ENCODE results near the gene MIGA2. TPM values are rescaled to one million over a fixed set of nuclear protein-coding genes. Genes with fewer than 3 reads are reported as not detected.
A peak's percentile ranks its signal among the peaks of the same experiment; 100 is the strongest.

The MIGA2 gene
- total RNA-seq, 1 donor from 2014 or later = 23.8 TPM

- no peaks in the 10 kb centered on the region for H3K36me3 ChIP-seq (ENCODE audit: insufficient read depth, low read length)
- no peak for DNase-seq (ENCODE audit: low read depth)
- H3K27me3 ChIP-seq (ENCODE audit: insufficient read depth, low read length) = no peaks in the 10 kb centered on the region
- H3K27ac Mint-ChIP-seq (ENCODE audit: unreplicated experiment) = no peak overlapping the region
- no peaks in the 10 kb centered on the region for H3K27me3 Mint-ChIP-seq (ENCODE audit: low read depth, unreplicated experiment)
- H3K9ac ChIP-seq (ENCODE audit: low read length) = no peak overlapping the region
- H3K36me3 Mint-ChIP-seq (ENCODE audit: low read depth, unreplicated experiment) = no peaks in the 10 kb centered on the region
- peak overlapping the region; percentile 59 for H3K4me3 Mint-ChIP-seq (ENCODE audit: unreplicated experiment)
- peaks cover 14% of the 10 kb centered on the region for H3K4me1 ChIP-seq (ENCODE audit: insufficient read depth, low read length)
- peaks cover 2% of the 10 kb centered on the region for H3K4me1 Mint-ChIP-seq (ENCODE audit: low read depth, unreplicated experiment)
- H4K20me1 ChIP-seq (ENCODE audit: insufficient read depth, low read length) = peaks cover 7% of the 10 kb centered on the region
- TF ChIP-seq EZH2 (IDR thresholded peaks at IDR 0.05; ENCODE audit: insufficient read depth, low read length) (no peak), CTCF (IDR thresholded peaks at IDR 0.05; ENCODE audit: insufficient read depth, low read depth, low read length) (no peak)
- no peaks in the 10 kb centered on the region for H3K9me3 Mint-ChIP-seq (ENCODE audit: unreplicated experiment)
- H3K79me2 ChIP-seq (ENCODE audit: insufficient read depth, low read length) = peaks cover 22% of the 10 kb centered on the region
- FAIRE-seq = no peak
- no peak overlapping the region for H2AFZ ChIP-seq (ENCODE audit: low read depth, low read length)
- H3K4me2 ChIP-seq (ENCODE audit: low read length) = no peak overlapping the region
- no peaks in the 10 kb centered on the region for H3K9me3 ChIP-seq (ENCODE audit: insufficient read depth, low read depth, low read length)
- no peak overlapping the region for H3K27ac ChIP-seq (ENCODE audit: low read depth, low read length)
- no peak overlapping the region for H3K4me3 ChIP-seq (ENCODE audit: insufficient read depth, low read depth, low read length)
These were observed 6.2 kb upstream of the MIGA2 start for GRCh38 chr9:129030191-129030590.

DNA sequence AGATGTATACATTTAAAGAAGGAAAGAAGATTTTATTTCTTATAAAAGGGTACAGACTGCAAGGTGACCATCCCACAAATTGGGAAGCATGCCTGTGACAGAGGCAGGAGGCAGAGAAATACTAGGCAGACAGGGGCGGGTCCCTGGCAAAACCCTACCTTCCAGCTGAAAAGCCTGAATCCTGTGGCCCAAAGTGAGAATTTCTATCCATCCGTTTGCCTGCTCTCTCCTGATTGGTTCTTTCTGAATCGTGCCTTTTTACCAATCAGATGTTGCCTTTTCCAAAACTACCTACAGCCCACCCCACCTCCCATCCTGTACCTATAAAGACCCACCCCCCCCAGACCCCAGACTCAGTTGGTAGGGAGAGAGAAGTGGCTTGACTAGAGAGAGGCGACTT lies 4.9 kb upstream of the MIGA2 start:
- H3K27ac ChIP-seq (ENCODE audit: low read depth, low read length) = no peak overlapping the region
- H3K9ac ChIP-seq (ENCODE audit: low read length) = no peak overlapping the region
- FAIRE-seq (no peak), DNase-seq (ENCODE audit: low read depth) (no peak)
- no peak overlapping the region for H3K4me3 ChIP-seq (ENCODE audit: insufficient read depth, low read depth, low read length)
- Mint-ChIP-seq H3K9me3 (ENCODE audit: unreplicated experiment) (no peaks in the 10 kb centered on the region), H3K27ac (ENCODE audit: unreplicated experiment) (no peak overlapping the region), H3K4me3 (ENCODE audit: unreplicated experiment) (no peak overlapping the region), H3K4me1 (ENCODE audit: low read depth, unreplicated experiment) (peaks cover 2% of the 10 kb centered on the region), H3K36me3 (ENCODE audit: low read depth, unreplicated experiment) (no peaks in the 10 kb centered on the region), H3K27me3 (ENCODE audit: low read depth, unreplicated experiment) (no peaks in the 10 kb centered on the region)
- TF ChIP-seq EZH2 (IDR thresholded peaks at IDR 0.05; ENCODE audit: insufficient read depth, low read length) = no peak
- TF ChIP-seq CTCF (IDR thresholded peaks at IDR 0.05; ENCODE audit: insufficient read depth, low read depth, low read length) = no peak
- no peaks in the 10 kb centered on the region for H3K36me3 ChIP-seq (ENCODE audit: insufficient read depth, low read length)
- H3K27me3 ChIP-seq (ENCODE audit: insufficient read depth, low read length) = no peaks in the 10 kb centered on the region
- H2AFZ ChIP-seq (ENCODE audit: low read depth, low read length) = no peak overlapping the region
- H3K4me1 ChIP-seq (ENCODE audit: insufficient read depth, low read length) = peaks cover 11% of the 10 kb centered on the region
- no peak overlapping the region for H3K4me2 ChIP-seq (ENCODE audit: low read length)
- H4K20me1 ChIP-seq (ENCODE audit: insufficient read depth, low read length) = no peaks in the 10 kb centered on the region
- peaks cover 14% of the 10 kb centered on the region for H3K79me2 ChIP-seq (ENCODE audit: insufficient read depth, low read length)
- no peaks in the 10 kb centered on the region for H3K9me3 ChIP-seq (ENCODE audit: insufficient read depth, low read depth, low read length)

DNA sequence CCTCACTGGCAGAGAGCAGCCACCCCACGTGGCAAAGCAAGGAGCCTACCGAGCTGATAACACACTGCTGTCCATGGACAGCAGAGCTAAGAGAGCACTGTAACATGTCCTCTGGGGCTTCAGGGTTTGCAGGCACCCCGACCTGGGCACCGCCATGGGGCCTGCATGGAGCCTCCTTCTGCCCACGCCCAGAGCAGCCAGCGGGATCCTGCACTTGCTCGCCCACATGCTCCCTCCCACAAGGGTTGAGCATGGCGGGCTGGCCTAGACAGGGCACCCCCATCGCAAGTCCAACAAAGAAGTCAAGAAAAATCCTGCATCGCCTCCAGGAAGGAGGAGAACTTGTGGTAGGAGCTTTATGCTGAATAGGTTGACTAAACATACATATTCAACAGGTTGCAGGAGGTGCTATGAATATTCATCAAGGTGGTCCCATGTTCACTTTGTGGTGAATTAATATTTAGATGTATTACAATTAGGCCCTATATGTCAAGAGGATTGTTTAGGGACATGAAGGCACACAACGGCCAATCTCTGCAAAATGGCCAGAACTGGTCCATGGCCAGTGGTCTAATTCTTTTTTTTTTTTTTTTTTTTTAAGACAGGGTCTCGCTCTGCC lies 3.8 kb upstream of the MIGA2 start:
- Mint-ChIP-seq H3K9me3 (ENCODE audit: unreplicated experiment) (no peaks in the 10 kb centered on the region), H3K36me3 (ENCODE audit: low read depth, unreplicated experiment) (no peaks in the 10 kb centered on the region), H3K4me3 (ENCODE audit: unreplicated experiment) (no peak overlapping the region), H3K27ac (ENCODE audit: unreplicated experiment) (no peak overlapping the region), H3K4me1 (ENCODE audit: low read depth, unreplicated experiment) (peaks cover 7% of the 10 kb centered on the region), H3K27me3 (ENCODE audit: low read depth, unreplicated experiment) (no peaks in the 10 kb centered on the region)
- Histone ChIP-seq H3K4me3 (ENCODE audit: insufficient read depth, low read depth, low read length) (no peak overlapping the region), H3K36me3 (ENCODE audit: insufficient read depth, low read length) (no peaks in the 10 kb centered on the region), H3K4me1 (ENCODE audit: insufficient read depth, low read length) (peaks cover 9% of the 10 kb centered on the region), H3K4me2 (ENCODE audit: low read length) (no peak overlapping the region), H3K27me3 (ENCODE audit: insufficient read depth, low read length) (no peaks in the 10 kb centered on the region), H2AFZ (ENCODE audit: low read depth, low read length) (no peak overlapping the region), H3K27ac (ENCODE audit: low read depth, low read length) (no peak overlapping the region), H3K79me2 (ENCODE audit: insufficient read depth, low read length) (peaks cover 14% of the 10 kb centered on the region), H4K20me1 (ENCODE audit: insufficient read depth, low read length) (peaks cover 5% of the 10 kb centered on the region), H3K9me3 (ENCODE audit: insufficient read depth, low read depth, low read length) (no peaks in the 10 kb centered on the region), H3K9ac (ENCODE audit: low read length) (no peak overlapping the region)
- no peak for TF ChIP-seq CTCF (IDR thresholded peaks at IDR 0.05; ENCODE audit: insufficient read depth, low read depth, low read length)
- TF ChIP-seq EZH2 (IDR thresholded peaks at IDR 0.05; ENCODE audit: insufficient read depth, low read length) = no peak
- FAIRE-seq (no peak), DNase-seq (ENCODE audit: low read depth) (no peak)

Measured in astrocyte (in vitro differentiated cells and primary cell).